PFSK-1 (cell line): ENCODE data around the gene FANK1.

Experiments used
- FOXP2 ChIP-seq: optimal IDR thresholded peaks from 2 replicates; pipeline ENCODE3; 2011; ENCODE audit warnings: borderline replicate concordance, control low read depth, inconsistent platforms; ENCODE audit not compliant: insufficient read depth; ENCODE audit errors: extremely low read length, extremely low read depth
- POLR2AphosphoS5 ChIP-seq: IDR thresholded peaks from 2 replicates; pipeline ENCODE4 v1.6.1; 2012; ENCODE audit warnings: low read depth, mild to moderate bottlenecking, control low read depth, low read length, moderate library complexity
- SIN3A ChIP-seq: IDR thresholded peaks from 2 replicates; pipeline ENCODE4 v1.6.1; 2012; ENCODE audit warnings: mild to moderate bottlenecking, low read length, moderate library complexity, borderline replicate concordance; ENCODE audit not compliant: insufficient read depth
- TAF1 ChIP-seq: IDR thresholded peaks from 2 replicates; pipeline ENCODE4 v1.6.1; 2012; ENCODE audit warnings: low read length, control low read depth, borderline replicate concordance; ENCODE audit not compliant: insufficient read depth
- TF ChIP-seq, protein P1 (sequence below), 2 experiments: IDR thresholded peaks; 2 replicates each; pipeline versions ENCODE4 v1.6.1 to v1.8.0; 2011 to 2012; ENCODE audit warnings: low read depth in 2 of 2, low read length in 2 of 2, control low read depth in 1 of 2, inconsistent platforms in 1 of 2, mild to moderate bottlenecking in 1 of 2, moderate library complexity in 1 of 2; ENCODE audit not compliant: insufficient read depth in 1 of 2

Gene FANK1

GRCh38 chr10:125989791-125990190 is 93.4 kb downstream of the FANK1 start:
- TF ChIP-seq, protein P1, sequence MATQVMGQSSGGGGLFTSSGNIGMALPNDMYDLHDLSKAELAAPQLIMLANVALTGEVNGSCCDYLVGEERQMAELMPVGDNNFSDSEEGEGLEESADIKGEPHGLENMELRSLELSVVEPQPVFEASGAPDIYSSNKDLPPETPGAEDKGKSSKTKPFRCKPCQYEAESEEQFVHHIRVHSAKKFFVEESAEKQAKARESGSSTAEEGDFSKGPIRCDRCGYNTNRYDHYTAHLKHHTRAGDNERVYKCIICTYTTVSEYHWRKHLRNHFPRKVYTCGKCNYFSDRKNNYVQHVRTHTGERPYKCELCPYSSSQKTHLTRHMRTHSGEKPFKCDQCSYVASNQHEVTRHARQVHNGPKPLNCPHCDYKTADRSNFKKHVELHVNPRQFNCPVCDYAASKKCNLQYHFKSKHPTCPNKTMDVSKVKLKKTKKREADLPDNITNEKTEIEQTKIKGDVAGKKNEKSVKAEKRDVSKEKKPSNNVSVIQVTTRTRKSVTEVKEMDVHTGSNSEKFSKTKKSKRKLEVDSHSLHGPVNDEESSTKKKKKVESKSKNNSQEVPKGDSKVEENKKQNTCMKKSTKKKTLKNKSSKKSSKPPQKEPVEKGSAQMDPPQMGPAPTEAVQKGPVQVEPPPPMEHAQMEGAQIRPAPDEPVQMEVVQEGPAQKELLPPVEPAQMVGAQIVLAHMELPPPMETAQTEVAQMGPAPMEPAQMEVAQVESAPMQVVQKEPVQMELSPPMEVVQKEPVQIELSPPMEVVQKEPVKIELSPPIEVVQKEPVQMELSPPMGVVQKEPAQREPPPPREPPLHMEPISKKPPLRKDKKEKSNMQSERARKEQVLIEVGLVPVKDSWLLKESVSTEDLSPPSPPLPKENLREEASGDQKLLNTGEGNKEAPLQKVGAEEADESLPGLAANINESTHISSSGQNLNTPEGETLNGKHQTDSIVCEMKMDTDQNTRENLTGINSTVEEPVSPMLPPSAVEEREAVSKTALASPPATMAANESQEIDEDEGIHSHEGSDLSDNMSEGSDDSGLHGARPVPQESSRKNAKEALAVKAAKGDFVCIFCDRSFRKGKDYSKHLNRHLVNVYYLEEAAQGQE (IDR thresholded peaks at IDR 0.05; ENCODE audit: insufficient read depth in 1 of 2, low read depth in 2 of 2, low read length in 2 of 2) = no peak
- no peak for TF ChIP-seq FOXP2
- no peak for TF ChIP-seq SIN3A
- TF ChIP-seq TAF1 = no peak
- TF ChIP-seq POLR2AphosphoS5 = no peak

GRCh38 chr10:125990974-125991373 is 94.6 kb downstream of the FANK1 start:
- no peak for TF ChIP-seq FOXP2
- no peak for TF ChIP-seq SIN3A
- no peak for TF ChIP-seq TAF1
- TF ChIP-seq, protein P1 (IDR thresholded peaks at IDR 0.05; ENCODE audit: insufficient read depth in 1 of 2, low read depth in 2 of 2, low read length in 2 of 2) = no peak
- TF ChIP-seq POLR2AphosphoS5 = no peak

DNA sequence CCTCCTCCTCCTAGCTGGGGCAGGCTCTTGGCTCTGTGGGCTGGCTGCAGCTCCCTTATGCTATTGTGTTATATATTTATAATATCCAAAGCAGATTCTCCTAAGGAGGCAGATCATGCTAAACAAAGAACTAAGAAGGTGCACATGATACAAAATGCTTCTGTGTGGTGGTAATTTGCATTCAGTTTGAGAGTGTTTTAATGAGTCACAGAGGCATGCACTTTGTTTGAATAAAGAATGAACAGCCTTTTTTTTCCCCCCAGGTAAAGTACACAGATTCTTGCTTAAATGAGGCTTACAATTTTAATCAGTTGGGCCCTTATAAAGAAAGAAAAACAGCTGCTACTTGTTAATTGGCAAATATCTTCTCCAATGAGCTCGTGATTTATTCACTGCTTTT is 95.0 kb downstream of the FANK1 start:
- TF ChIP-seq POLR2AphosphoS5 = no peak
- TF ChIP-seq, protein P1 (IDR thresholded peaks at IDR 0.05; ENCODE audit: insufficient read depth in 1 of 2, low read depth in 2 of 2, low read length in 2 of 2) = no peak
- no peak for TF ChIP-seq TAF1
- no peak for TF ChIP-seq FOXP2
- TF ChIP-seq SIN3A = no peak

DNA sequence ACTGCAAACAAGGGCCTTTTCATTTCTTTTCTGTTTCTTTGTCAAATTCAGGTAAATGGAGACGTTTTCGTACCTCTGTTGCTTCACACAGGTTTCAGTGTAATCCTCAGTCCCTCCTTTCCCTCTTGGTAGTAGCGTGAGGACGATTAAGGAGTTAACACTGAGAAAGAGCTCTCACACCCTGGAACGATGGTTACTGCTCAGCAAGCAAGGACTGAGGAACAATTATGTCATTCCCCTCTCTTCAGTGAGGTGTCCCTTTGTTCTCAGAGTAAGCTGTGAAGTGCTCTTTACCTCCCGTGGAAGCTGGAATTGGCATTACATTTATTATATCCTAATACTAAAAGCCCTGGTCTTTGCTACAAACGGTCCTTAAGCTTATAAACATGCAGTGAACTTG is 95.9 kb downstream of the FANK1 start:
- no peak for TF ChIP-seq SIN3A

GRCh38 chr10:125994601-125995000 is 98.2 kb downstream of the FANK1 start:
- no peak for TF ChIP-seq TAF1
- TF ChIP-seq, protein P1 (IDR thresholded peaks at IDR 0.05; ENCODE audit: insufficient read depth in 1 of 2, low read depth in 2 of 2, low read length in 2 of 2) = no peak
- no peak for TF ChIP-seq SIN3A
- TF ChIP-seq POLR2AphosphoS5 = no peak
- TF ChIP-seq FOXP2 = no peak
